ENCODE results near the gene JAK2.
A peak's percentile ranks its signal among the peaks of the same experiment; 100 is the strongest.

JAK2 gene

GRCh38 chr9:4979239-4979638, 5.8 kb upstream of the JAK2 start:
- ChIA-PET POLR2A (ENCODE audit: low non-redundant PET) (no interaction called here), CTCF (interaction anchor here (0.6 kb wide), 1 partner anchor 9 kb away, joined by 3 read pairs; no protein-coding TSS in a partner anchor)
- no peak for DNase-seq (ENCODE audit: low spot score)
- TF ChIP-seq CTCF (conservative IDR thresholded peaks at IDR 0.05; ENCODE audit: low read depth), result no peak
- no peak overlapping the region for H3K27ac ChIP-seq

- no peak for DNase-seq (ENCODE audit: low spot score)
- TF ChIP-seq CTCF (conservative IDR thresholded peaks at IDR 0.05; ENCODE audit: low read depth), result no peak
- CTCF ChIA-PET, result no interaction called here
- POLR2A ChIA-PET (ENCODE audit: low non-redundant PET), result no interaction called here
- no peak overlapping the region for H3K27ac ChIP-seq
These were observed 4.9 kb upstream of the JAK2 start for GRCh38 chr9:4980086-4980727.

- no peak overlapping the region for H3K27ac ChIP-seq
- no peak for DNase-seq (ENCODE audit: low spot score)
- CTCF ChIA-PET, result no interaction called here
- POLR2A ChIA-PET (ENCODE audit: low non-redundant PET), result no interaction called here
- TF ChIP-seq CTCF (conservative IDR thresholded peaks at IDR 0.05; ENCODE audit: low read depth), result no peak
These were observed 2.2 kb upstream of the JAK2 start for GRCh38 chr9:4982721-4983482.

- no peak for DNase-seq (ENCODE audit: low spot score)
- CTCF ChIA-PET, result no interaction called here
- peak overlapping the region; percentile 98 for H3K27ac ChIP-seq
- no peak for TF ChIP-seq CTCF (conservative IDR thresholded peaks at IDR 0.05; ENCODE audit: low read depth)
- POLR2A ChIA-PET (ENCODE audit: low non-redundant PET), result no interaction called here
These were observed 1.4 kb upstream of the JAK2 start for GRCh38 chr9:4983601-4984165.

GRCh38 chr9:4984171-4984620, 876 bp upstream of the JAK2 start:
- no peak for DNase-seq (ENCODE audit: low spot score)
- ChIA-PET CTCF (no interaction called here), POLR2A (ENCODE audit: low non-redundant PET) (no interaction called here)
- H3K27ac ChIP-seq, result peak overlapping the region; percentile 98
- no peak for TF ChIP-seq CTCF (conservative IDR thresholded peaks at IDR 0.05; ENCODE audit: low read depth)

GRCh38 chr9:4985386-4986266, 554 bp downstream of the JAK2 start:
- TF ChIP-seq CTCF (conservative IDR thresholded peaks at IDR 0.05; ENCODE audit: low read depth), result no peak
- ChIA-PET CTCF (interaction anchor here (0.7 to 1.1 kb wide), 2 partner anchors 187 to 236 kb away, joined by 3 to 4 read pairs; no protein-coding TSS in a partner anchor), POLR2A (ENCODE audit: low non-redundant PET) (no interaction called here)
- H3K27ac ChIP-seq, result peak overlapping the region; percentile 98
- no peak for DNase-seq (ENCODE audit: low spot score)

Measured in RWPE1 (cell line).